IMR-90 (cell line): Measurements from ENCODE around the gene FARS2. TPM values are rescaled to one million over a fixed set of nuclear protein-coding genes. Genes with fewer than 3 reads are reported as not detected.

ENCODE experiments used
- ATAC-seq: fragments of 200-7000 bp; cut with Tn5 transposase; 2 replicates; pipeline ENCODE4 v1.9.1; 2020; ENCODE audit warnings: low read depth, mild to moderate bottlenecking, moderate library complexity
- BruUV-seq: library from RNA; stranded (reverse); fragments of 400-500 nt; replicated peaks from 2 replicates; lab custom pipeline; 2021; lab: Mats Ljungman, UMichigan
- CTCF ChIA-PET: fragments of 300-600 bp; formaldehyde crosslinking; extraction: SDS; loops from one replicate; lab custom pipeline; 2021; ENCODE audit warnings: antibody characterized with exemption; lab: Yijun Ruan, JAX
- POLR2A ChIA-PET: fragments of 300-600 bp; sonication (Branson Sonifier 250); formaldehyde crosslinking; loops from one replicate; lab custom pipeline; 2022; ENCODE audit warnings: antibody characterized with exemption; ENCODE audit not compliant: unreplicated experiment; lab: Charles Lee
- DNase-seq: peaks from one replicate; pipeline ENCODE4 v3.0.0; 2013
- H2AFZ ChIP-seq: replicated peaks from 2 replicates; pipeline ENCODE3; 2013; ENCODE audit warnings: low read length, mild to moderate bottlenecking; ENCODE audit not compliant: poor library complexity
- H2AK5ac ChIP-seq: 2 replicates; pipeline ENCODE4 v1.6.1; 2013; ENCODE audit warnings: low read depth, low read length, inconsistent platforms
- H2AK9ac ChIP-seq: replicated peaks from 2 replicates; pipeline ENCODE3; 2013; ENCODE audit warnings: mild to moderate bottlenecking, low read depth, low read length, moderate library complexity; ENCODE audit not compliant: poor library complexity
- H2BK120ac ChIP-seq: 2 replicates; pipeline ENCODE4 v1.6.1; 2013; ENCODE audit warnings: low read depth, low read length, inconsistent platforms
- H2BK15ac ChIP-seq: 3 replicates; pipeline ENCODE4 v1.6.1; 2013; ENCODE audit warnings: low read depth, low read length, inconsistent platforms
- H2BK20ac ChIP-seq: 2 replicates; pipeline ENCODE4 v1.6.1; 2013; ENCODE audit warnings: low read depth, mild to moderate bottlenecking, inconsistent platforms, low read length, moderate library complexity
- H2BK5ac ChIP-seq: 2 replicates; pipeline ENCODE4 v1.6.1; 2013; ENCODE audit warnings: mild to moderate bottlenecking, low read depth, low read length, inconsistent platforms; ENCODE audit not compliant: poor library complexity, severe bottlenecking
- H3K14ac ChIP-seq: replicated peaks from 2 replicates; pipeline ENCODE4 v1.6.1; 2013; ENCODE audit warnings: low read depth, low read length, inconsistent platforms
- H3K18ac ChIP-seq: 2 replicates; pipeline ENCODE4 v1.6.1; 2013; ENCODE audit warnings: low read depth, low read length, control low read depth
- H3K23ac ChIP-seq: 2 replicates; pipeline ENCODE4 v1.6.1; 2013; ENCODE audit warnings: low read depth, low read length, inconsistent platforms
- H3K27ac ChIP-seq: 2 replicates; pipeline ENCODE4 v1.5.1; 2013; ENCODE audit warnings: mild to moderate bottlenecking, control low read depth, low read length; ENCODE audit not compliant: insufficient read depth
- H3K27me3 ChIP-seq: 2 replicates; pipeline ENCODE4 v1.6.1; 2013; ENCODE audit warnings: low read length; ENCODE audit not compliant: control insufficient read depth, insufficient read depth
- H3K36me3 ChIP-seq: 2 replicates; pipeline ENCODE4 v1.6.1; 2013; ENCODE audit warnings: low read length, mixed read lengths; ENCODE audit not compliant: control insufficient read depth, insufficient read depth
- H3K4ac ChIP-seq: 2 replicates; pipeline ENCODE4 v1.6.1; 2013; ENCODE audit warnings: low read depth, low read length, inconsistent platforms
- H3K4me1 ChIP-seq: 2 replicates; pipeline ENCODE4 v1.6.1; 2013; ENCODE audit warnings: low read length, mixed read lengths; ENCODE audit not compliant: control insufficient read depth, insufficient read depth
- H3K4me2 ChIP-seq: 2 replicates; pipeline ENCODE4 v1.6.1; 2013; ENCODE audit warnings: low read depth, mild to moderate bottlenecking, control low read depth, low read length, moderate library complexity
- H3K4me3 ChIP-seq: 2 replicates; pipeline ENCODE4 v1.5.1; 2013; ENCODE audit warnings: low read depth, mild to moderate bottlenecking, control low read depth, low read length, moderate library complexity; ENCODE audit not compliant: insufficient read depth
- H3K56ac ChIP-seq: 2 replicates; pipeline ENCODE4 v1.6.1; 2013; ENCODE audit warnings: low read length, inconsistent platforms; ENCODE audit not compliant: insufficient read depth; ENCODE audit errors: extremely low read depth
- H3K79me1 ChIP-seq, 2 experiments: 2 replicates each; pipeline ENCODE4 v1.6.1; 2013; ENCODE audit warnings: low read length in 2 of 2, inconsistent platforms in 1 of 2, low read depth in 1 of 2
- H3K9ac ChIP-seq: 2 replicates; pipeline ENCODE4 v1.6.1; 2013; ENCODE audit warnings: low read depth, low read length, control low read depth
- H3K9me1 ChIP-seq: 2 replicates; pipeline ENCODE4 v1.6.1; 2013; ENCODE audit warnings: low read length, inconsistent platforms; ENCODE audit not compliant: insufficient read depth
- H3K9me3 ChIP-seq: 2 replicates; pipeline ENCODE4 v1.6.1; 2013; ENCODE audit warnings: low read length; ENCODE audit not compliant: control insufficient read depth, insufficient read depth
- H4K20me1 ChIP-seq: 2 replicates; pipeline ENCODE4 v1.6.1; 2013; ENCODE audit warnings: low read length, inconsistent platforms; ENCODE audit not compliant: insufficient read depth
- H4K5ac ChIP-seq: 2 replicates; pipeline ENCODE4 v1.6.1; 2013; ENCODE audit warnings: mild to moderate bottlenecking, low read depth, low read length, control low read depth
- H4K8ac ChIP-seq, 2 experiments: 2 replicates each; pipeline ENCODE4 v1.6.1; 2013; ENCODE audit warnings: low read depth in 2 of 2, low read length in 2 of 2, control low read depth in 1 of 2, inconsistent platforms in 1 of 2
- H4K91ac ChIP-seq: 2 replicates; pipeline ENCODE4 v1.6.1; 2013; ENCODE audit warnings: low read depth, low read length, inconsistent platforms; ENCODE audit not compliant: insufficient read depth
- SMC3 ChIP-seq: fragments of 150-350 bp; IDR thresholded peaks from 2 replicates; pipeline ENCODE4 v1.6.1; 2016; ENCODE audit warnings: low read depth, mild to moderate bottlenecking, antibody characterized with exemption, low read length, moderate library complexity
- WGBS, 2 experiments: methylation state at CpG; one replicate each; pipeline versions ENCODE4 v1.1.5 to v1.1.7; 2013; ENCODE audit warnings: missing lambda C conversion rate in 2 of 2; ENCODE audit not compliant: insufficient read length in 1 of 2; ENCODE audit errors: extremely low coverage in 2 of 2; 5-methylcytosine and 5-hydroxymethylcytosine counted together
- dilution Hi-C: fragments of 300-500 bp; cut with HindIII; formaldehyde crosslinking; loops from one replicate; pipeline ENCODE4 v1.14.3; 2018; ENCODE audit warnings: low sequenced_read_pairs; ENCODE audit not compliant: unreplicated experiment
- in situ Hi-C: fragments of 300-500 bp; cut with MboI; formaldehyde crosslinking; loops from 3 replicates; pipeline ENCODE4 v1.14.3; 2019; ENCODE audit warnings: low sequenced_read_pairs, inconsistent platforms, mixed read lengths
- intact Hi-C: fragments of 100-400 bp; cut with micrococcal nuclease; formaldehyde crosslinking; loops from 2 replicates; pipeline ENCODE4 v1.10.0; 2022
- polyA plus RNA-seq, 3 experiments: library from polyadenylated mRNA; depleted of rRNA; stranded (reverse); fragments of >200 nt; gene quantifications; 2 replicates each; pipeline ENCODE4 v1.2.3, GENCODE V29; 2012; ENCODE audit warnings: low replicate concordance in 1 of 3
- total RNA-seq: library from RNA; depleted of rRNA; stranded (reverse); fragments of >200 nt; gene quantifications from 2 replicates; pipeline ENCODE4 v1.2.3, GENCODE V29; 2012

Gene FARS2
- total and polyA plus RNA-seq, 2 of the 4 experiments (the other 2 are of a cell fraction) = 12.1 to 28.9 TPM

DNA sequence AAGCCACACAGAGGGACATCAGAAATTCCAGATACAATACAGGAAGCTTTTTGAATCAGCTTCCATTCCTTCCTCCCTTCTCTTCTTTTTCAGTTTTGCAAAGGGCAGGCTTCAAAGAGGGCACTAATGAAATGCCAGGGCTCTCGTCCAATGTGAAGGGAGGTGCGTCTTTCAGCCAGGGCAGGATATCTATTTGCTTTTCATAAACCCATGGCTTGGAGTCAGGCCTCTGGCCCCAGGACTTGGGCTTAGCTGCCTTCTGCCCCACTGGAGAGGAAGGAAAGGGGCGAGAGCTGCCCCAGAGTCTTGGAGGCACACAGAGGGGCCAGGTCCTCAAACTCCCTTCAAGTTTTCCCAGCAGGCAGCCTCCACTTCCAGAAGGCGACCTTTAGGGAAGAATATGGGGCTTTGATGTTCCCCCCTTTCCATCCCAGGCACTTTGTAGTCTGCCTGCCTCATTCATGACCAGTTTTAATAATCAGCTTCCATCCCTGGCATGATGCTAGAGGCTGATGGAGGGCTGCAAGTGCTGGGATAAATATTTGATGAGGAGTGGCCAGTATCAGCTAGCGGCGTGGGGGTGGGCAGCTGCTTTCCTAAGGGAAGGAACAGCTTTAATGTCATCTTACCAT is 510.6 kb downstream of the FARS2 start:
- Histone ChIP-seq H3K23ac (no peak overlapping the region), H3K14ac (no peak overlapping the region), H3K79me1 (no peaks in the 10 kb centered on the region), H3K18ac (no peak overlapping the region), H2BK5ac (no peak overlapping the region), H3K4me1 (no peaks in the 10 kb centered on the region), H2BK20ac (no peak overlapping the region), H3K9ac (no peak overlapping the region), H2BK120ac (no peak overlapping the region), H4K91ac (no peak overlapping the region), H3K4ac (no peak overlapping the region), H2AK5ac (no peak overlapping the region), H4K5ac (no peak overlapping the region), H3K27me3 (no peaks in the 10 kb centered on the region), H4K8ac (no peak overlapping the region), H3K4me3 (no peak overlapping the region), H3K27ac (no peak overlapping the region), H3K4me2 (no peak overlapping the region), H2AFZ (no peak overlapping the region), H2BK15ac (no peak overlapping the region), H3K36me3 (no peaks in the 10 kb centered on the region), H2AK9ac (no peak overlapping the region), H3K9me3 (no peaks in the 10 kb centered on the region), H3K9me1 (no peaks in the 10 kb centered on the region), H4K20me1 (no peaks in the 10 kb centered on the region), H3K56ac (no peak overlapping the region)
- no peak for TF ChIP-seq SMC3
- DNase-seq (no peak), ATAC-seq (no peak)
- intact Hi-C loops (no loop called here), dilution Hi-C loops (no loop called here), in situ Hi-C loops (no loop called here)
- WGBS, 2 experiments = no CpG with 5 or more reads among the region's 6 CpGs
- no TSS peak for BruUV-seq
- ChIA-PET POLR2A (no interaction called here), CTCF (no interaction called here)
